B cell (primary cell): ENCODE measurements around the gene PGM2. TPM values are rescaled to one million over a fixed set of nuclear protein-coding genes. Genes with fewer than 3 reads are reported as not detected.
"Not testable (repeated sequence)": the region's sequence is repeated elsewhere in the genome, so short reads cannot be mapped to it uniquely, and the experiment has no call there.

Experiments used
- ATAC-seq: fragments of 200-7000 bp; cut with Tn5 transposase; one replicate; pipeline ENCODE4 v1.10.0; 2021; ENCODE audit warnings: low read depth, mild to moderate bottlenecking, moderate number of reproducible peaks, moderate library complexity
- CTCF ChIA-PET: fragments of 350-600 bp; sonication (Branson Sonifier 250); formaldehyde crosslinking; loops from one replicate; lab custom pipeline; 2021; ENCODE audit warnings: antibody characterized with exemption, inconsistent platforms; lab: Charles Lee
- POLR2A ChIA-PET: fragments of 350-600 bp; sonication (Branson Sonifier 250); formaldehyde crosslinking; loops from one replicate; lab custom pipeline; 2021; ENCODE audit warnings: antibody characterized with exemption; lab: Charles Lee
- DNase-seq: peaks from one replicate; pipeline ENCODE4 v3.0.0; 2013
- H2AFZ ChIP-seq: 2 replicates; pipeline ENCODE4 v1.6.1; 2012; ENCODE audit warnings: mild to moderate bottlenecking, low read depth, low read length; ENCODE audit not compliant: insufficient read depth, poor library complexity, severe bottlenecking
- H3K27ac ChIP-seq, 2 donors: 1 replicate in 1 of 2; 2 replicates in 1 of 2; pipeline ENCODE4 v1.5.1; 2012 to 2013; ENCODE audit warnings: low read length in 2 of 2, mild to moderate bottlenecking in 2 of 2, moderate library complexity in 1 of 2
- H3K27me3 ChIP-seq, 4 experiments: fragments of 200-600 bp in 1 of 4; sonication (generic) in 1 of 4; replicated peaks in 1 of 4; 1 replicate in 2 of 4; 2 replicates in 2 of 4; pipeline versions ENCODE4 v1.6.1 to v1.7.0; 2013 to 2016; ENCODE audit warnings: low read length in 3 of 4, mild to moderate bottlenecking in 2 of 4, mixed read lengths in 1 of 4, moderate library complexity in 1 of 4; ENCODE audit not compliant: insufficient read depth in 4 of 4, control insufficient read depth in 3 of 4; ENCODE audit errors: control extremely low read depth in 1 of 4
- H3K36me3 ChIP-seq, 2 experiments: replicated peaks in 1 of 2; 1 replicate in 1 of 2; 2 replicates in 1 of 2; pipeline versions ENCODE4 v1.6.1 to v1.7.1; 2013; ENCODE audit warnings: low read length in 1 of 2; ENCODE audit not compliant: insufficient read depth in 2 of 2, control insufficient read depth in 1 of 2; ENCODE audit errors: control extremely low read depth in 1 of 2, extremely low read depth in 1 of 2
- H3K4me1 ChIP-seq, 2 donors: fragments of 200-600 bp in 1 of 2; sonication (generic) in 1 of 2; 1 replicate in 1 of 2; 2 replicates in 1 of 2; pipeline versions ENCODE4 v1.5.1 to v1.6.1; 2013 to 2017; ENCODE audit warnings: low read length in 2 of 2; ENCODE audit not compliant: control insufficient read depth in 2 of 2, insufficient read depth in 2 of 2
- H3K4me2 ChIP-seq: replicated peaks from 2 replicates; pipeline ENCODE3; 2012; ENCODE audit warnings: mild to moderate bottlenecking, low read depth, low read length; ENCODE audit not compliant: poor library complexity, severe bottlenecking
- H3K4me3 ChIP-seq, 5 experiments: fragments of 200-600 bp in 1 of 5; sonication (generic) in 1 of 5; 1 replicate in 3 of 5; 2 replicates in 2 of 5; pipeline versions ENCODE4 v1.5.1 to v1.7.0; 2011 to 2016; ENCODE audit warnings: low read length in 4 of 5, mild to moderate bottlenecking in 4 of 5, low read depth in 2 of 5, control low read depth in 1 of 5, moderate library complexity in 1 of 5; ENCODE audit not compliant: insufficient read depth in 1 of 5; ENCODE audit errors: control extremely low read depth in 1 of 5, extremely low read depth in 1 of 5
- H3K79me2 ChIP-seq: fragments of 200-600 bp; sonication (generic); one replicate; pipeline ENCODE4 v1.6.0; 2016; ENCODE audit warnings: low read length; ENCODE audit not compliant: control insufficient read depth, insufficient read depth
- H3K9ac ChIP-seq: fragments of 200-600 bp; sonication (generic); 2 replicates; pipeline ENCODE4 v1.6.1; 2017; ENCODE audit warnings: mild to moderate bottlenecking, low read length, moderate library complexity
- H3K9me3 ChIP-seq, 3 donors: one replicate each; pipeline versions ENCODE4 v1.6.1 to v1.7.1; 2013; ENCODE audit warnings: low read length in 2 of 3; ENCODE audit not compliant: control insufficient read depth in 2 of 3, insufficient read depth in 1 of 3; ENCODE audit errors: control extremely low read depth in 1 of 3
- H4K20me1 ChIP-seq: 2 replicates; pipeline ENCODE4 v1.6.0; 2012; ENCODE audit warnings: mild to moderate bottlenecking, low read length; ENCODE audit not compliant: insufficient read depth, control insufficient read depth, poor library complexity, severe bottlenecking
- H3K27ac Mint-ChIP-seq: one replicate; pipeline ENCODE4 v1.8.0; 2021; ENCODE audit warnings: mixed read lengths
- H3K27me3 Mint-ChIP-seq: one replicate; pipeline ENCODE4 v1.8.0; 2021; ENCODE audit warnings: mixed read lengths
- H3K4me1 Mint-ChIP-seq: one replicate; pipeline ENCODE4 v1.8.0; 2021; ENCODE audit warnings: mixed read lengths
- H3K4me3 Mint-ChIP-seq: one replicate; pipeline ENCODE4 v1.8.0; 2021; ENCODE audit warnings: mixed read lengths
- H3K9me3 Mint-ChIP-seq: one replicate; pipeline ENCODE4 v1.8.0; 2022; ENCODE audit warnings: mixed read lengths; ENCODE audit not compliant: insufficient read depth
- CTCF ChIP-seq: fragments of 200-600 bp; IDR thresholded peaks from one replicate; pipeline ENCODE4 v1.8.0; 2022; ENCODE audit warnings: antibody characterized with exemption, mild to moderate bottlenecking
- EZH2 ChIP-seq: IDR thresholded peaks from 2 replicates; pipeline ENCODE4 v1.6.1; 2012; ENCODE audit warnings: borderline replicate concordance, low read depth, mild to moderate bottlenecking, moderate library complexity, low read length; ENCODE audit not compliant: insufficient read depth, poor library complexity, severe bottlenecking
- WGBS: methylation state at CpG from one replicate; pipeline ENCODE4 v1.1.5; 2013; ENCODE audit warnings: missing lambda C conversion rate; ENCODE audit not compliant: insufficient coverage; 5-methylcytosine and 5-hydroxymethylcytosine counted together
- intact Hi-C: fragments of 100-400 bp; cut with micrococcal nuclease; formaldehyde crosslinking; loops from one replicate; pipeline ENCODE4 v1.10.0; 2022
- polyA plus RNA-seq: library from polyadenylated mRNA; depleted of rRNA; stranded (reverse); fragments of >200 nt; gene quantifications from 2 replicates; pipeline ENCODE4 v1.2.3, GENCODE V29; 2012
- total RNA-seq, 2 donors: library from RNA; stranded (reverse); fragments of 120-200 nt in 1 of 2; gene quantifications; 1 replicate in 1 of 2; 2 replicates in 1 of 2; pipeline versions ENCODE4 v1.2.3 to v1.2.4, GENCODE V29; 2013 to 2022

The PGM2 gene
- total and polyA plus RNA-seq, 2 donors (not counting 1 experiment from before 2014, with no cell fraction given): 5.3 to 20.9 TPM

- no peaks in the 10 kb centered on the region for H3K9me3 ChIP-seq
- H4K20me1 ChIP-seq: no peaks in the 10 kb centered on the region
- no peak overlapping the region for H3K27ac ChIP-seq
- H3K4me1 Mint-ChIP-seq: peaks cover 10% of the 10 kb centered on the region
- no peak overlapping the region for H3K4me3 Mint-ChIP-seq
- no peaks in the 10 kb centered on the region for H3K36me3 ChIP-seq
- intact Hi-C loops: no loop called here
- H3K4me3 ChIP-seq: no peak overlapping the region
- WGBS: 95% methylated on average over 3 of the region's 5 CpGs
- no peak for TF ChIP-seq CTCF
- no peak for TF ChIP-seq EZH2
- no peak overlapping the region for H2AFZ ChIP-seq
- no peaks in the 10 kb centered on the region for H3K79me2 ChIP-seq
- POLR2A ChIA-PET: no interaction called here
- H3K9ac ChIP-seq: no peak overlapping the region
- H3K27ac Mint-ChIP-seq: no peak overlapping the region
- H3K4me2 ChIP-seq: no peak overlapping the region
- no peak for ATAC-seq
- H3K27me3 ChIP-seq: no peaks in the 10 kb centered on the region
- H3K4me1 ChIP-seq: peaks cover 12% of the 10 kb centered on the region in 2 donors
- DNase-seq: no peak
- CTCF ChIA-PET: interaction anchor here (1.0 kb wide), 1 partner anchor 15 kb away, joined by 3 read pairs; no protein-coding TSS in a partner anchor
- no peaks in the 10 kb centered on the region for H3K27me3 Mint-ChIP-seq
- no peaks in the 10 kb centered on the region for H3K9me3 Mint-ChIP-seq
These were observed 7.7 kb upstream of the PGM2 start for GRCh38 chr4:37818752-37819151.

GRCh38 chr4:37820458-37820857 lies 6.0 kb upstream of the PGM2 start:
- H3K9me3 Mint-ChIP-seq, ATAC-seq, H3K9ac ChIP-seq, H3K9me3 ChIP-seq, intact Hi-C loops, POLR2A ChIA-PET, H3K4me2 ChIP-seq, CTCF ChIA-PET, H3K27me3 Mint-ChIP-seq, H4K20me1 ChIP-seq, H2AFZ ChIP-seq, H3K79me2 ChIP-seq, DNase-seq, H3K27ac ChIP-seq, H3K36me3 ChIP-seq, H3K27me3 ChIP-seq, H3K4me3 ChIP-seq, H3K27ac Mint-ChIP-seq, H3K4me3 Mint-ChIP-seq: not testable (repeated sequence)
- H3K4me1 Mint-ChIP-seq: peaks cover 14% of the 10 kb centered on the region
- peaks cover 15 to 16% of the 10 kb centered on the region in 2 donors for H3K4me1 ChIP-seq
- 100% methylated on average over 8 of the region's 28 CpGs for WGBS
